Neuron (in vitro differentiated cells): ENCODE measurements around the gene ZFP36L1.

Experiments used
- H2AFZ ChIP-seq: one replicate; pipeline ENCODE4 v1.6.1; 2013; ENCODE audit warnings: low read depth, mild to moderate bottlenecking, inconsistent platforms, low read length, moderate library complexity
- H3K27me3 ChIP-seq: one replicate; pipeline ENCODE4 v1.6.1; 2013; ENCODE audit warnings: low read length; ENCODE audit not compliant: insufficient read depth
- H3K36me3 ChIP-seq: one replicate; pipeline ENCODE4 v1.6.1; 2013; ENCODE audit warnings: low read length; ENCODE audit not compliant: insufficient read depth
- H3K4me1 ChIP-seq: one replicate; pipeline ENCODE4 v1.6.1; 2013; ENCODE audit warnings: low read length; ENCODE audit not compliant: insufficient read depth
- H3K4me3 ChIP-seq: 2 replicates; pipeline ENCODE4 v1.5.1; 2013; ENCODE audit warnings: mild to moderate bottlenecking, low read length, moderate library complexity
- H3K9me3 ChIP-seq: one replicate; pipeline ENCODE4 v1.6.1; 2013; ENCODE audit warnings: low read length

ZFP36L1 gene

DNA sequence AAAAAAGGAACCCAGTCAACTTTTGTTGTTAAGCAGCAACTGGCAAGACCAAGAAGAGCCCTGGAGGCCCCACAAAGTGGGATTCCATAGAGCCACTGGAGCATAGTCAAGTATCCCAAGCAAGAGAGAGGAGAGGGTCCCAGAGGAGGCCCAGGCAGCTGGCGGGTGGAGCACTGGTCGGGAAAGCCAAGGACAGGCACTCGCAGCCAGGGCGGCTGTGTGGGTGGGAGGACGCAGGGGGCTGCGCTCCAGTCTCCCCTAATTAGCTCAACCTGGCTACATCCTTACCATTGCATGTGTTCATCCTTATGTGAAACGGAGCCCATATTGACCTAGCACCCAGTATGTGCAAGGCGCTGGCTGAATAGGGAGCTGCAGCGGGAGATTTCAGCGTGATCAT is 18.3 kb upstream of the ZFP36L1 start:
- no peak overlapping the region for H3K4me3 ChIP-seq
- no peaks in the 10 kb centered on the region for H3K36me3 ChIP-seq
- peaks cover 7% of the 10 kb centered on the region for H3K9me3 ChIP-seq
- H2AFZ ChIP-seq, result no peak overlapping the region
- peaks cover 21% of the 10 kb centered on the region for H3K4me1 ChIP-seq
- H3K27me3 ChIP-seq, result no peaks in the 10 kb centered on the region

DNA sequence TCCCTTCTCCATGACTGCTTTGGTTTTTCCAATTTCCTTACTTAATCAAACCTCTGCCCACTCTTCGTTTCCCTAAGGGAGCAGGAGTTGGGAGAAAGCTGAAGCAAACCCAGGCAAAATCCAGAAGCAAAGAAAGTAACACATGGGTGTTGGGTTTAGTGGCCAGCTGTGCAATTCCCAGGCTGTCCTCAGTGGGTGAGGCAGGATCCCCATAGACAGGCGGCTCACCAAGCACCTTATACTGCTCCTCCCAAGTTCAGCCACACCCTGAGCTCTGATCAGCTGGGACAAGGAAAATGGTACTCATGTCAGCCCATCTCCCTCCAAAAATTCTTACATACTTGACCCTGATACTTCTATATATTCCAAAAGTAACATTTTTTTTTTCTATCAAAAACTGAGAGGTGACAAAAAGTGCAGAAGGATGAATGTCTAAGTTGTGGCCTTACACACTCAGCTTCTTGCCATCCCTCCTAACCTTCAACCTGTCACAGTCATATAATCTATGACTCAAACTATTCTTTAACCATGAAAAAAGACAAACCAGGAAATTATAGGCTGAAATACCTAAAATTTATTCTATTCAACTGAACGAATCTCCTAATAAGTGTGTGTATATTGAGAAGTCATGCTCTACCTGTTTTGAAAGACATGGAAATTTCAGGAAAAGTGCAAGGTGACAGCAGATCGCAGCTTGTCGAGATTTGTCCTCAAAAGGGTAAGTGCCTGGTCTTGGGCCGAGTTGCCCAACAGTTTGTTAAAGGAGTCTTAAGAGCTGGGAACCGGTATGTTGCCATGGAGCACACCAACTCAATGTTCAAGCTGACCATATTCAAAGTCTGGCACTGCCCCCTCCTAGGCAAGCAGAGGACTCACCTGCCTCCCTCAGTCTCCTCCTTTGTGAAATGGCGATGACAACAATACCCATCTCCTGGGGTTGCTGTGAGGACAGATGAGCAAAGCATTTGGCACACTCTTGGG is 17.6 kb upstream of the ZFP36L1 start:
- Histone ChIP-seq H3K27me3 (no peaks in the 10 kb centered on the region), H3K9me3 (peaks cover 7% of the 10 kb centered on the region), H2AFZ (no peak overlapping the region)

DNA sequence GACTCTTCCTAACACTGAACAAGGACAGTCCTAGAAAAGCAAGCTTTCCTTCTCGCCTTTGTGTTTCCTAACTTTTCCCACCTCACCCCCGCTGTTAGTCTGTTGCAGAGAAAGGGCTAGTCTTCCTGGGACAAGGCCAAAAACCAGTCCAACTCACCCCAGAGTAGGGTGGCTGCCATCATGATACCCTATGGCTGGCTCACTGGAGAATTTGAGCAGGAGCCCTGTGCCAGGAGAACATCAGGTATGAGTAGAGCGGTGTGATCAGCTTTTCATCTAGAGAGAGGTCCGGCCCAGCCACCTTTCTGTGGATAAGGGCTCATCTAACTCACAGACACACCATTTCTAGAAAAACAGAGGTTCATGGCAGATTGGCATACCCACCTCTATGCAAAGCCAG is 16.7 kb upstream of the ZFP36L1 start:
- Histone ChIP-seq H2AFZ (no peak overlapping the region), H3K27me3 (no peaks in the 10 kb centered on the region), H3K4me3 (no peak overlapping the region), H3K9me3 (peaks cover 10% of the 10 kb centered on the region), H3K36me3 (no peaks in the 10 kb centered on the region), H3K4me1 (peaks cover 9% of the 10 kb centered on the region)

More for the DNA sequence above, 17.6 kb upstream of the ZFP36L1 start:
- no peaks in the 10 kb centered on the region for H3K36me3 ChIP-seq
- peaks cover 19% of the 10 kb centered on the region for H3K4me1 ChIP-seq
- H3K4me3 ChIP-seq, result no peak overlapping the region

DNA sequence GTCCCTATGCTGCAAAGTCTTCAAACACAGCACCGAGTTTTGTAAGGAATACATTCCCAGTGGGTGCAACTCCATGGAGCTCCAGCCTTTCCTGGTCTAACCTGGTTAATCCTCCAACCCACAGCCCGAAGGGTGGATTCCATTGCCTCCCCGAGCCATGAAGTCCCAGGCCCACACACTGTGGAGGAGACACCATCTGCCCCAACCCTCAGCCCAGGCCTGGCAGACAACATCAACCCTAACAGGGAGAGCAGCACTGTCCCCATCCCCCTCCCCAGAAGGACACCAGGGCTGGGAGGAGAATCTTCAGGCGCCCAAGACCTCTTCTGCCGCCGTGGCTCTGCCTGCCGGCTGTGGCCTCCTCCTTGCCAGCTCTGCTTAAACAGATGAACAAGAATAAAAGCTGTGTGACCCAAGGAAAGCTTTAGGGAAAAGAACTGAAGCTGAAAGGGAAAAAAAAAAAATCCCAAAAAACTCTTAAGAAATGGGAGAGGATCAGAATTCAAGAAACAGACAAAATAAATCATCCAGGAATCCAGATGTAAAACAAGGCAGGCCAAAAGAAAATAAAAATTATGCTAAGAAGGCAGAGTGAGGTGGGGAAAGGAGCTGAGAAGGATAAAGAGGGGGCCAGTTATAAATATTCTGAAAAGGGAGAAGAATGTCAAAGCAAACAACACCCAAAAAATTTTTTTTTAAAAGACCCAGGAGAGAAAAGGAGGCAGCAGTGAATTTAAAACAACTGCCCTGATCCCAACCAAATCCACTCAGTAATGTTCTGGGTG is 16.0 kb upstream of the ZFP36L1 start:
- H3K9me3 ChIP-seq, result peaks cover 12% of the 10 kb centered on the region
- no peaks in the 10 kb centered on the region for H3K36me3 ChIP-seq
- H3K4me1 ChIP-seq, result peaks cover 3% of the 10 kb centered on the region
- H2AFZ ChIP-seq, result no peak overlapping the region
- no peaks in the 10 kb centered on the region for H3K27me3 ChIP-seq
- H3K4me3 ChIP-seq, result no peak overlapping the region

DNA sequence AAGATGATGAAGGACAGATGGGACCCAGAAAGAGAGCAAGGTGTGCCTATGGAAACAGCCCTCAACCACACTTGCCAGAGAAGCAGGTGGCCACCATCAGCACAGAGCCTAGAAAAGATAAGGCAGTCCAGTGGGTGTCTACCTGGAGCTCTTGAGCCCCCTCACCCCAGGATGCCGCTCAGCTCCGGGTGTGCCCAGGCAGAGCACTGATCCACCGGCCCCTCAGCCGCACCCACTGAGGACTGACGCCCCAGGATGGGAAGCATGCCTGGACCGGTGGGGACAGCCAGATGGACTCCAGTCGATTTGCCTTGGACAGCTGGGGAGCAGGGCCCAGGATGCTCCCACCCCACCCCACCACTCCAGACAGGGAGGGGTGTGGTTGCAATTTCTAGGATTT is 15.1 kb upstream of the ZFP36L1 start:
- Histone ChIP-seq H3K4me1 (no peaks in the 10 kb centered on the region), H2AFZ (no peak overlapping the region), H3K36me3 (no peaks in the 10 kb centered on the region), H3K4me3 (no peak overlapping the region), H3K9me3 (peaks cover 12% of the 10 kb centered on the region), H3K27me3 (no peaks in the 10 kb centered on the region)

DNA sequence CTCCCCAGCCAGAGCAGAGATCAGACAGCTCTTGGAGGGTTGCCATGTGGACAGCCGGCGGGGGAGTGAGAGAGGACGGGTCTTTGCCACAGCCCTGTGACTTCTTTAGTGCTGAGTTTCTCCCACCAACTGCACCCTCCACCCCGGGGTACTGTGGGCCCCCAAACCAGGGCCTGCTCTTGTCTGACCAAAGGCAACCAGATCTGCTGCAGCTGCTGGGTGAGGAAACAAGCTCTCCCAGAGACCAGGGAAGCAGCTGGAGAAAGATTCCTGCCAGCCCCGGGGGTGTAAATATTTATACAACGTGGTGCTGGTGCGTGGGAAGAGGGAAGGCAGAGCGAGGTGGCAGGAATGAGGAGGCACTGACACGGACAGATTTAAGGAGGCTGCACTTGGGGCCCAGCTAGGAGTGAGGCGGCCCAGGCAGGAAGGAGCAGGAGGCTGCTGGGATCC is 14.3 kb upstream of the ZFP36L1 start:
- H3K9me3 ChIP-seq, result peaks cover 14% of the 10 kb centered on the region
- H3K4me3 ChIP-seq, result no peak overlapping the region
- no peaks in the 10 kb centered on the region for H3K36me3 ChIP-seq
- no peaks in the 10 kb centered on the region for H3K4me1 ChIP-seq
- no peak overlapping the region for H2AFZ ChIP-seq
- no peaks in the 10 kb centered on the region for H3K27me3 ChIP-seq

DNA sequence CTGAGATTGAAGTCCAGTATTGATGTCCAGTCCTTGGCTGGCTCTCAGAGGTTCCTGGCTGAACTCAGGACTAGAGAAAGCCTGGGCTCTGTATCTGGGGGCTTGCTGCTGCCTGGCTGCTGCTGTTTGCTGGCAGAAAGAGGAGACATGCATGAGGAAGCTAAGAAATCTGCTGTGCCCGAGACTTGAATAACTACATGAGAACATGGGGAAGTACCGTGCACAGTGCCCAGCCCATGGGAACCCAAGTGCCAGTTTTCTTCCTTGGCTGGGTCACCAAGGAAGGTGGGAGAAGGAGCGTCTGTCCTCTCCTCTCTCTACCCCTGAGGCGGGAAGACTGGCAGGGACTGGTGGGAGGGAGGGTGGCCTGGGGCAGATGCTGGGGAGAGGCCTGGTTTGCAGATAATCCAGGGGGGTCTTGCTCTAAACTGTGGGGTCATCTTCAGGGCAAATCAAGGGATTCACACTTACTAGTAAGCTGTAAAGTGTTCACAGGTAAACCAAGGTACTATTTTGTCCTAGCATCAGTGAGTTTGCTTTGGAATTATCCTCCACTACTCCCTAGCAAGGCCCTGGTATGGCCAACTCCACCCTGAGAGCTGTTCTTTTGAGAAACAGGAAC is 13.8 kb upstream of the ZFP36L1 start:
- H3K4me3 ChIP-seq, result no peak overlapping the region
- no peaks in the 10 kb centered on the region for H3K36me3 ChIP-seq
- peaks cover 14% of the 10 kb centered on the region for H3K9me3 ChIP-seq
- H3K27me3 ChIP-seq, result no peaks in the 10 kb centered on the region
- no peak overlapping the region for H2AFZ ChIP-seq
- H3K4me1 ChIP-seq, result no peaks in the 10 kb centered on the region

DNA sequence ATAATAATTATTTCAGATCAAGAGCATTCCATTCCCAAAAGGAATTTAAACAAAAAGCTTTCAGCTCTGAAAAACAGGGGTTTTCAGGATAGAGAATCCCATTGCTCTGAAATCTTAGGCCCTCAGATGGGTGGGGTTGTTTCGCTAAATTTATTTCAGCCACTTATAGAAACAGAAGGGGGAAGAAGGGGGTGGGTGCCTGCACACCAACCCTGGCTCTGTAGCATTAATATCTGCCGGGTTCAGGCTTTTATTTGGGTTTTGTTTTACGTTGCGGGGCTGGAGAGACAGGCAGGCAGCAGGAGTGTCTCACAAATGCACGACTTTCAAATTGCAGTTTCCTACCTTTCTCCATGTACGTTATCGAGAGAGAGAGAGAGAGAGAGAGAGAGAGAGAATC is 12.5 kb upstream of the ZFP36L1 start:
- Histone ChIP-seq H3K36me3 (no peaks in the 10 kb centered on the region), H3K4me1 (no peaks in the 10 kb centered on the region), H3K9me3 (peaks cover 14% of the 10 kb centered on the region), H3K4me3 (no peak overlapping the region), H3K27me3 (no peaks in the 10 kb centered on the region), H2AFZ (no peak overlapping the region)

DNA sequence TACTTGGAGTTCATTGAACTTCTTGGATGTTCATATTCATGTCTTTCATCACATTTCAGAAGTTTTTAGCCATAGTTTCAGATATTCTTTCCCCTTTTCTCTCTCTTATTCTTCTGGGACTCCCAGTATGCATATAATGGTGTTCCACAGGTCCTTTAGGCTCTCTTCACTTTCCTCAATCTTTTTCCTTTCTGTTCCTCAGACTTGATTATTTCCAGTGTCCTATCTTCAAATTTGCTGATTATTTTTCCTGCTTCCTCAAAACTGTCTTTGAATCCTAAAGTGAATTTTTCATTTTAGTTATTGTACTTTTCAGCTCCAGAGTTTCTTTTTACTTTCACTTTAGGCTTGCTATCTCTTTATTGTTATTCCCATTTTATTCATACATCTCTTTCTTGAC is 8.8 kb upstream of the ZFP36L1 start:
- no peaks in the 10 kb centered on the region for H3K27me3 ChIP-seq
- H3K36me3 ChIP-seq, result no peaks in the 10 kb centered on the region

DNA sequence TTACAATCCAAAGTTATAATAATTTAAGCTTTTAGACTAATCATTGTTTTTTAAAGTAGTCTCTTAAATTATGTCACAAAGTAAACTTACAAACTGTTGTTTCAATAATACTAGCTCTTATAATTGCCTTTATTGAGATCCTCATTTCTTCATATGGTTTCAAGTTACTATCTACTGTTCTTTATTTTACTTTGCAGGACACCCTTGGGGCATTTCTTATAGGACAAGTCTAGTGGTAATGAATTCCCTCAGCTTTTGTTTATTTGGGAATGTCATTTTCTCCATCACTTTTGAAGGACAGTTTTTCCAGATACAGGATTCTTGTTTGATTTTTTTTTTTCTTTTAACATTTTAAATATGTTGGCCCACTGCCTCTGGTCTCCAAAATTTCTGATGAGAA is 8.1 kb upstream of the ZFP36L1 start:
- no peak overlapping the region for H2AFZ ChIP-seq
- H3K4me3 ChIP-seq, result no peak overlapping the region
- H3K4me1 ChIP-seq, result peaks cover 13% of the 10 kb centered on the region
- H3K9me3 ChIP-seq, result peaks cover 9% of the 10 kb centered on the region
- H3K36me3 ChIP-seq, result no peaks in the 10 kb centered on the region
- H3K27me3 ChIP-seq, result no peaks in the 10 kb centered on the region

More for the DNA sequence above, 8.8 kb upstream of the ZFP36L1 start:
- H3K4me1 ChIP-seq, result peaks cover 7% of the 10 kb centered on the region
- no peak overlapping the region for H3K4me3 ChIP-seq
- H2AFZ ChIP-seq, result no peak overlapping the region
- H3K9me3 ChIP-seq, result peaks cover 9% of the 10 kb centered on the region

DNA sequence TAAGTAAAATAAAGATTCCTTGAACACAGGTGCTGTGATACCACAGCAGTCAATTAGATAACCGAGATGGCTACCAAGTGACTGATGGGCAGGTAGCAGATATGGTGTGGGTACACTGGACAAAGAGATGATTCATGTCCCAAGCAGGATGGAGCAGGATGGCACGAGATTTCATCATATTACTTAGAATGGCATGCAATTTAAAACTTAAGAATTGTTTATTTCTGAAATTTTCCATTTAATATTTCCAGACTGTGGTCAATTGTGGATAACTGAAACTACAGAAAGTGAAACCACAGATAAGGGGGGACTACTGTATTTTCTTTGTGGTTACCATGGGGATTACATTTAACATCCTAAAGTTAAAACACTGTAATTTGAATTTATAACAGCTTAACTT is 7.5 kb upstream of the ZFP36L1 start:
- H2AFZ ChIP-seq, result no peak overlapping the region
- no peaks in the 10 kb centered on the region for H3K36me3 ChIP-seq
- H3K4me3 ChIP-seq, result no peak overlapping the region
- peaks cover 9% of the 10 kb centered on the region for H3K9me3 ChIP-seq
- no peaks in the 10 kb centered on the region for H3K27me3 ChIP-seq
- peaks cover 13% of the 10 kb centered on the region for H3K4me1 ChIP-seq

DNA sequence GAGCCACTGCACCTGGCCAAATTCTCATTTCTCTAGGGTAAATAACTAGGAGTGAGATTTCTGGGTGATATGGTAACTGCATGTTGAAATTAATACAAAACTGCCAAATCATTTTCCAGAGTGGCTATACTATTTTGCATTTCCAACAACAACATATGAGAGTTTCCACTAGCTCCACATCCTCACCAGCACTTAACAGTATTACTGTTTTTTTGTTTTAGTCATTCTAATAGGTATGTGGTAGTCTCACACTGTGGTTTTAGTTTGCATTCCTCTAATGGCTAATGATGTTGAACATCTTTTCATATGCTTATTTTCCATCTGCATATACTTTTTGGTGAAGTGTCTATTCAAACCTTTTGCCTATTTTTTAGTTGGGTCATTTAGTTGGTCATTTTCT is 5.8 kb upstream of the ZFP36L1 start:
- H3K27me3 ChIP-seq, result no peaks in the 10 kb centered on the region
- H3K36me3 ChIP-seq, result no peaks in the 10 kb centered on the region

More for the DNA sequence above, 5.8 kb upstream of the ZFP36L1 start:
- Histone ChIP-seq H3K4me3 (no peak overlapping the region), H3K4me1 (peaks cover 16% of the 10 kb centered on the region), H3K9me3 (peaks cover 4% of the 10 kb centered on the region), H2AFZ (no peak overlapping the region)
